Activated naive CD4-positive, alpha-beta T cell treated with anti-CD3 and anti-CD28 coated beads, Interleukin-2, amount 50 U/mL, for 72 hours (primary cell): Measurements from ENCODE around the gene ZNF200. TPM values are rescaled to one million over a fixed set of nuclear protein-coding genes. Genes with fewer than 3 reads are reported as not detected.
"Not testable (repeated sequence)": the region's sequence is repeated elsewhere in the genome, so short reads cannot be mapped to it uniquely, and the experiment has no call there.

Experiments used
- ATAC-seq, 2 donors: fragments of 150-1000 bp; cut with Tn5 transposase; 2 replicates each; pipeline ENCODE4 v1.10.0; 2021; ENCODE audit warnings: mild to moderate bottlenecking in 2 of 2, moderate library complexity in 2 of 2
- DNase-seq, 2 donors: peaks; one replicate each; pipeline ENCODE4 v3.0.0; 2021 to 2022; ENCODE audit warnings: low spot score in 2 of 2
- H3K27ac Mint-ChIP-seq, 2 donors: one replicate each; pipeline ENCODE4 v1.8.0; 2022; ENCODE audit warnings: mild to moderate bottlenecking in 2 of 2, mixed read lengths in 2 of 2
- H3K36me3 Mint-ChIP-seq, 2 donors: one replicate each; pipeline ENCODE4 v1.8.0; 2022; ENCODE audit warnings: mixed read lengths in 2 of 2
- H3K9me3 Mint-ChIP-seq, 2 donors: one replicate each; pipeline ENCODE4 v1.8.0; 2022; ENCODE audit warnings: mixed read lengths in 2 of 2
- total RNA-seq, 2 donors: library from RNA; stranded (reverse); gene quantifications; one replicate each; pipeline ENCODE4 v1.2.3, GENCODE V29; 2022

The ZNF200 gene
- total RNA-seq, 2 donors from 2014 or later: 9.2 to 19.3 TPM

GRCh38 chr16:3193221-3194212 is 41.4 kb downstream of the ZNF200 start:
- H3K36me3 Mint-ChIP-seq: peaks cover 0 to 8% of the 10 kb centered on the region in 2 donors
- ATAC-seq: no peak
- no peak for DNase-seq
- no peaks in the 10 kb centered on the region for H3K9me3 Mint-ChIP-seq
- H3K27ac Mint-ChIP-seq: no peak overlapping the region

- H3K36me3 Mint-ChIP-seq: peaks cover 0 to 14% of the 10 kb centered on the region in 2 donors
- no peak for DNase-seq
These were observed 42.4 kb downstream of the ZNF200 start for GRCh38 chr16:3192476-3193019.

GRCh38 chr16:3190949-3191353 is 44.0 kb downstream of the ZNF200 start:
- H3K27ac Mint-ChIP-seq: peak overlapping the region; percentile 63 to 84
- H3K9me3 Mint-ChIP-seq: no peaks in the 10 kb centered on the region
- peak in 1 of 2 donors; percentile 2 for ATAC-seq
- DNase-seq: peak in 1 of 2 donors; percentile 25
- peaks cover 0 to 15% of the 10 kb centered on the region in 2 donors for H3K36me3 Mint-ChIP-seq

More at GRCh38 chr16:3192476-3193019, 42.4 kb downstream of the ZNF200 start:
- ATAC-seq: no peak
- H3K27ac Mint-ChIP-seq: no peak overlapping the region
- no peaks in the 10 kb centered on the region for H3K9me3 Mint-ChIP-seq

- H3K9me3 Mint-ChIP-seq: no peaks in the 10 kb centered on the region
- ATAC-seq (no peak), DNase-seq (no peak)
- peak overlapping the region; percentile 74 to 95 for H3K27ac Mint-ChIP-seq
- peaks cover 0 to 15% of the 10 kb centered on the region in 2 donors for H3K36me3 Mint-ChIP-seq
These were observed 45.1 kb downstream of the ZNF200 start for GRCh38 chr16:3189869-3190268.

- Mint-ChIP-seq H3K27ac (peak overlapping the region; percentile 74 to 95), H3K36me3 (peaks cover 2 to 18% of the 10 kb centered on the region in 2 donors), H3K9me3 (peaks cover 0 to 2% of the 10 kb centered on the region in 2 donors)
- peak in 1 of 2 donors; percentile 73 for DNase-seq
- ATAC-seq: peak; percentile 42 to 69
These were observed 45.8 kb downstream of the ZNF200 start for GRCh38 chr16:3188925-3189825.

GRCh38 chr16:3188675-3188924 is 46.4 kb downstream of the ZNF200 start:
- peak overlapping the region in 1 of 2 donors; percentile 74 for H3K27ac Mint-ChIP-seq
- H3K9me3 Mint-ChIP-seq: peaks cover 0 to 5% of the 10 kb centered on the region in 2 donors
- DNase-seq (no peak), ATAC-seq (no peak)
- H3K36me3 Mint-ChIP-seq: peaks cover 8 to 23% of the 10 kb centered on the region in 2 donors

- ATAC-seq (peak; percentile 60 to 73), DNase-seq (peak; percentile 74 to 83)
- H3K36me3 Mint-ChIP-seq: peaks cover 8 to 23% of the 10 kb centered on the region in 2 donors
- peak within 1 kb of the TSS; percentile 74 to 95 for H3K27ac Mint-ChIP-seq
- peaks cover 0 to 5% of the 10 kb centered on the region in 2 donors for H3K9me3 Mint-ChIP-seq
These were observed 46.9 kb downstream of the ZNF200 start, which contains the start of gene OR1F1 for GRCh38 chr16:3187798-3188674. TSS of gene OR1F1 (plus strand) at chr16:3188204.

GRCh38 chr16:3186946-3187690 is 47.8 kb downstream of the ZNF200 start:
- peak overlapping the region; percentile 74 to 95 for H3K27ac Mint-ChIP-seq
- DNase-seq (no peak), ATAC-seq (no peak)
- H3K9me3 Mint-ChIP-seq: peaks cover 0 to 5% of the 10 kb centered on the region in 2 donors
- peaks cover 8 to 23% of the 10 kb centered on the region in 2 donors for H3K36me3 Mint-ChIP-seq

- Mint-ChIP-seq H3K9me3 (peaks cover 0 to 5% of the 10 kb centered on the region in 2 donors), H3K36me3 (peaks cover 8 to 15% of the 10 kb centered on the region in 2 donors), H3K27ac (peak overlapping the region; percentile 82 to 99)
- DNase-seq: no peak
- peak in 1 of 2 donors; percentile 13 for ATAC-seq
These were observed 51.4 kb downstream of the ZNF200 start for GRCh38 chr16:3183445-3184139.

- Mint-ChIP-seq H3K36me3 (peaks cover 8 to 11% of the 10 kb centered on the region in 2 donors), H3K9me3 (peaks cover 0 to 5% of the 10 kb centered on the region in 2 donors), H3K27ac (peak overlapping the region; percentile 82 to 99)
- ATAC-seq (peak; percentile 58 to 68), DNase-seq (peak in 1 of 2 donors; percentile 77)
These were observed 52.1 kb downstream of the ZNF200 start for GRCh38 chr16:3182608-3183444.

- not testable (repeated sequence) for H3K36me3 Mint-ChIP-seq, ATAC-seq, H3K9me3 Mint-ChIP-seq, DNase-seq
- peak overlapping the region; percentile 82 to 99 for H3K27ac Mint-ChIP-seq
These were observed 52.7 kb downstream of the ZNF200 start for GRCh38 chr16:3182293-3182607.

- DNase-seq (no peak), ATAC-seq (no peak)
- Mint-ChIP-seq H3K36me3 (peaks cover 8% of the 10 kb centered on the region in 2 donors), H3K9me3 (peaks cover 0 to 5% of the 10 kb centered on the region in 2 donors), H3K27ac (no peak overlapping the region)
These were observed 54.5 kb downstream of the ZNF200 start for GRCh38 chr16:3180445-3180878.

GRCh38 chr16:3179651-3180050 is 55.3 kb downstream of the ZNF200 start:
- H3K36me3 Mint-ChIP-seq: peaks cover 8% of the 10 kb centered on the region in 2 donors
- H3K9me3 Mint-ChIP-seq: peaks cover 0 to 5% of the 10 kb centered on the region in 2 donors
- no peak for DNase-seq
- no peak for ATAC-seq
- no peak overlapping the region for H3K27ac Mint-ChIP-seq
